HG03432 (cell line): ENCODE results near the gene SEMA5A.

Experiments
- ATAC-seq: cut with Tn5 transposase; IDR thresholded peaks from one replicate; pipeline ENCODE4 v1.9.1; 2021; ENCODE audit warnings: mild to moderate bottlenecking, moderate library complexity; ENCODE audit not compliant: unreplicated experiment

The SEMA5A gene

DNA sequence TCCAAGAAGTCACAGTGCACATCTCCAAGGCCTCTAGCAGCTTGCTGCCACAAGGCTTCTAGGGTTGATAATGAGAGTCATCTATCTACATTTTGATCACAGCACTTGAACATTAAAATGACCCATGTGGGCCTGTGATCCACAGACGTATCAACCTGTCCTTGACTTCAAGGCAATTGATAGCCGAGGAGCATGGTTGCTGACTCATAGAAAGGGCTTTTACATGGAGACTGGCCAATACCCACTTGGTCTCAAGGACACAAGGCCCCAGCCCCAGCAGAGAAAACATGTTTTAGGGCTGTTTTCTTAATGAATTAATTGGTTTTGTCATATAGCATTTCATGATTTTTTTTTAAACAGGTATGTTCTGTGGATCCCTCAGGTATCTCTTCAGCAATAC is 314.0 kb downstream of the SEMA5A start:
- ATAC-seq: no peak

DNA sequence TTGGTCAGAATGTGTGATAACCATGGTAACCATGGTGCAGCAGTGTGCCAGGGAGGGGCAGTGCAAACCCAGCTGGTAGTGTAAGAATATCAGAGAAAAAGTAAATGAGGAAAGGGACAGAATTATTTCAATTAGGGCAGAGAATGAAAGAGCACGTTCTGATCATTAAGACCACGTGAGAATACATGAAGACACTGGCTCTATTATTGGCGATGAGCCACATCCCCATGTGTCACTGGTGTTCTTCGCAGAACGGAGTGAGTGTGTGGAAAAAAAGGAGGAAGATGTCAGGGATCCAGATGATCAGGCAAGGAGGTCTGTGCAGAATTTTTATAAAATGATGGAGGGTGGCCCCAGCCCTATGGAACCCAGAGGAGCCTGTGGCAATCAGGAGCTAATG is 315.5 kb downstream of the SEMA5A start:
- ATAC-seq: no peak

DNA sequence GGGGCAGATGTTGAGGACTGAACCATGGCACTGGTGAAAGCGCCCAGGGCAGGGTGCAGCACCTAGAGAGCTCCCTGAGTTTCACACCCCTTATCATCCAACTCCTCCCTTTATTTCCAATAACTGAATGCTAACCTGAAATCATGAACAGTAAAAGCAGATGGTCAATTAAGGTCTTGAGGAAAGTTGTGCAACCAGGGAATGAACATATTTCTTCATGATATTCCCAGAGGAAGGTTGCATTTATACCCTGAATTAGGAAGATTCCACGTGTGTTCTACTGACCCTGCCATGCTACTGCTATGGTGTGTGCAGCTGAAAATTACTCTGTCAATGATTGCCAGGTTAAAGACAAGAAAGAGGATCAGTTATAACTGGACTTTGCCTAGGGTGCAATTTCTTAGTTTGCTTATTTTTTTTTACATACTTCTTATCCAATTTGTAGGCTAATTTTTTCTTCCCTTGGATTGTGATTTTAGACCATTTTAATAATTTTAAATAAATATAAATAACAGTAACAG is 319.8 kb downstream of the SEMA5A start:
- ATAC-seq: no peak

DNA sequence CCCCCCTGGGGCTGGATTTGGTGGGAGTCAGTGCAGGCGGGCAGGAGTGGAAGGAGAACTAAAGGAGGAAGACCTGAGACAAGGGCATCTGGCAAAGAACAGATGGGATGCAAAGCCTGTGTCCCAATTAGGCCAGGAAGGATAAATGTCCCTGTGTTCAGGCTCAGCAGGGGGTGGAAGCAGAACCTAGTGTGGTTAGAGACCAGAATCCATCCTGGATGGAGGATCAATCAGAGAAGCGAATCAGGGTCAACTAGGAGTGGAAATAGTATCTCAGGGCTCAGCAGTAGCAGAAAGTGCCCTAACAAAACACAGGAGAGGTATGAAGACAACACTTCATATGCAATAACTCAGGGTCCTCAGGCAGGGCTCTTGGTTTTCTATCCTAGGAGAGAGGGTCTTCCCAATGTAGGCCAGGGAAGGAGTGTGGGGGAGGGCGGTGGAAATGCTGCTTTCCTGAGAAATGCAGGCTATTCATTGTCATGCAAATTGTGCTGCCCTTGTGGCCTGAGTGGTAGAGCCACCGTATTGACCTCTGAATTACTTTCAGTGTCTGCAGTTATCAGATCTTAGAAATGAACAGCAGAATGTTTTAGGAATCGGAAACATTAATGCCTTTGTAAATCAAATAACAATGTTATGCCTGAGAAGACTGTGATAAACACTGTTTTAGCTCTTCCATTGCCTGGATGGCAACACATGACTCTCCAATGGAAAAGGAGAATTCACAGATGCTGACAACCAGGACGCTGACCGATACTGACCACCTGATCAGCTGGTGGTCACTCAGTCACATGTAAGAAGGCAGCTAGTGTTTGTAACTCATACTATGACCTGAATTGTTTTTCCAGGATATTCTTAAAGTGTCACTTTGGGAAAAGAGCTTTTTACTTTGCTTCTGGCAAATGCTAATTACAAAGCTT is 323.6 kb downstream of the SEMA5A start:
- ATAC-seq: no peak

DNA sequence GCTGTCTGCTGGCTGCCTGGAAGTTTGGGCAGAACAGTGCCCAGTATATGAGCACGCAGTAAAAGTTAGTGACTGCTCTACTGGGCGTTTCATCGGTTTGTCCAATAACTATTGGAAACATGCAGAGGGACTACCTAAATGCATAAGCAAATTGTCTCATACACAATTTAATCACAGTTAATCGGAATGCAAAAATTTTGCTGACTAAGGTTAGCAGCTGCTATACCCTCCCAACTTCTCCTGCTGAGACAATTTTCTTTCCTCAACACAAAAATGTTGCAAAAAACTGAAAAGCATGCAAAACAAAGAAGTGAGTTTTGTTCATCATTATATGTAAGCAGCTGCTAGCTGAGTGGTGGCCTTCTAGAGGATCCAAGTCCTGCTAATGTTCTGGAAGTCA is 327.5 kb downstream of the SEMA5A start:
- no peak for ATAC-seq

DNA sequence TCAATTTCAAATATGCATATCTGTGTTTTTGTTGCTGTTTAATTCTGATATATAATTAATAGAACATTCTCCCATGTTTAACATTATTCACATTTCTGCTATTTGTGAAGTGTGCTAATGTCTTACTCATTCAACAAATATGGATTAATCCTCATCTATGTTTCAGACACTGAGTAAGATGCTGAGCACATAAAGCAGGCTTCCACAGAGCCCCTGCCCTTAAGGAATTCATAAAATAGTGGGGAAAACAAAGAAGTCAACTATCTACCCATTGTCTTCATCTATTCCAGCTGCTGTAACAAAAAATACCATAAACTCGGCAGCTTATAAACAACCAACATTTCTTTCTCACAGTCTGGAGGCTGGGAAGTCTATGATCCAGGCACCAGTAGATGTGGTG is 333.3 kb downstream of the SEMA5A start:
- ATAC-seq: no peak

DNA sequence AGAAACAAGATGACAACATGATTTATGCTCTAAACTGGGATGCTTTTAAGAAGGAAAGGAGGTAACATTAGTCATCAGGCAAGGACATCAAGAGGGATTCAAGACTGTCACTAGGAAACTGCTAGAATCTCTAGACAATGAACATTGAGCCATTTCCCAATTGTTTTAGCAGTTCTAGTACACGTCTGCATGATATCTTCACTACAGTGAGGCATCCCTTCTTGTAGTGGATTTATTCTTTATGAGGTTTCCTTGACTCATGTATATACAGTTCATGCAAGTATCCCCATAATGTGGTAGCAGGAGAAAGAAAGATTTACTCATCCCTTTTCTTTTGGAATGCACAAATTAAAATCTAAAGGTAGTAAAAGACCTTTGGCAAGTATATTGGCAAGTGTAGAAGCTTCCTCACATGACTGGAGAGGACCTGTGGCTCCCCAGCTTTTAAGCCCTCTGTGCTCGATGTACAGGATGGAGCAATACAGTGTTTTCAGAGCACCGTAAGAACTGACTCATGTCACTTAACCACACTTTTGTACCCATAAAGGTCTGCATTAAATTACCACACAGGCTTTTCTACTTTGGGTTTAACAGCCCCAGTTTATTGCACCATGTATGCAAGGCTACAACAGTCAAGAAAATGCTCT is 335.9 kb downstream of the SEMA5A start:
- no peak for ATAC-seq

DNA sequence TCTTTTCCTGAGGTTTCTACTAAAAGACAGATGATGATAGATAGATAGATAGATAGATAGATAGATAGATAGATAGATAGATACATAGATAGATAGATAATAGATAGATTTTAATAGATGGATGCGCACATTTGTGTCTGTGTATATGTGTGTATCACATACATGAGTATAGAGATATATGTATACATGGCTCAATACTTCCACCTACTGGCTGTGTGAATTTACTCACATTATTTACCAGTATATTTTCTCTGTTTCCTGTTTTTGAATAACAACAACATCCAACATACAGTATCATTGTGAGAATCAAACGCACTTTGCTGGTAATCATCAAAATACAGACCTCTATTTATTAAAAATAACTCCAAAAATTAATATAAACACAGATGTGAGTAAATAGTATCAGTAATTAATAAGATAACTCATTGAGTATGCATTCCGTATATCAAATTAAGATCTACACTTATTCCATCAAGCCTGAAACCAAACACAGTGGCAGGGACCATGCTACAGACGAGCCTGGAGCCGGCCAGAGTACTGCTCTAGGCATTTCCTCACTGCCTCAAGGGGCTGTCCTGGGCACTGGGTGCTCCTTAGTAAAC is 338.0 kb downstream of the SEMA5A start:
- peak; percentile 83 for ATAC-seq

DNA sequence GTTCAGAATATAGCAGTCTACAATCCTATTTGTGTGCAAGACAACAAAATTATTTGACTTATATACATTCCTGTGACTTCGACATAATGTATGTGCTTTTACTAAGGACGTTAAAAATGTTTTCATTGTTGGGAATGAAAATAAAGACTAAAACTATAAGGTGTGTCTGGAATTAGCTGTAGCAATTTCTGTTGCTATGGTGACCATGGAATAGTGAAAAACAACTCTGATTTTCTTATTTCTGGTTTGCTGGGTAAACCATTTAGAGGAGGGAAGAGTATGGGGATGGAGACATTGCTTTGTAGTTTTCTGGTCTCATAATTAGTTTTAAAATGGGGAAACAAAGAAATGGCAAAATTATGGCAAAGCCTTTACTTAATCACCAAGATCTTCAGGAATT is 343.2 kb downstream of the SEMA5A start:
- ATAC-seq: no peak

DNA sequence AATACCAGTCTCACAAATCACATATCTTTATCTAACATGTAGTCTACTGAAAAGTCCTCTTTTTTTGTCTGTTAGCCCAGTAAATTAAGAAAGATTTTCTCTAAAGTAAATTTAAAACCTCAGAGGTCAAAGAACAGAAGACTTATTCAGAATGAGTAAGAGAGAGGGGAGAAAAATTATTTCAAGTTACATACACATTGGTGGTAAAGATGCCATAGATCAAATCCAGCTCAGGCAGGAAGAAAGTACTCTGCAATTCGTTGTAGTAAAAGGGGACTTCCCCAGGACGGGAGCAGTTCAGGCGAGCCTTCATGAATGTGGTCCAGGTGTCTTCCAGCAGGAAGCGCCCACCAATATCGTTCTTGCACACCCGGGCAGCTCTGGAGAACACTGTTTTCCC is 344.1 kb downstream of the SEMA5A start:
- ATAC-seq: no peak

DNA sequence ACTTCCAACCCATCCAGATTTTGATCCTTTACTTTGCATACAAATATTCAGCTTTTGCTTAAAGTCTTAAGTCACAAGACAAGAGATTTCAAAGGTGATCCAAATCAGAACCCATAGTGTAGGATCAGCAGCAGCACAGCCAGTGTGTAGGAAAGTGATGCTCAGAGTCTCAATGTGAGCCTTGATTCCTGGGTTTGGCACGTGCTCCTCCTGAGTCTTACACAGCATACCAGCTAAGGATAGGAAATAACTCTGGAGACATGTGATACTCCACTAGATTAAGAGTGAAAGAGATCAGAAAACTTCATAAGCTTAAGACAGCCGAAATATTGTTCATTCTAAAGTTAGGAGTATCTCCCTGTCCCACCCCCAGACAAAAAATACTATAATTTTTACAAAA is 344.9 kb downstream of the SEMA5A start:
- no peak for ATAC-seq

DNA sequence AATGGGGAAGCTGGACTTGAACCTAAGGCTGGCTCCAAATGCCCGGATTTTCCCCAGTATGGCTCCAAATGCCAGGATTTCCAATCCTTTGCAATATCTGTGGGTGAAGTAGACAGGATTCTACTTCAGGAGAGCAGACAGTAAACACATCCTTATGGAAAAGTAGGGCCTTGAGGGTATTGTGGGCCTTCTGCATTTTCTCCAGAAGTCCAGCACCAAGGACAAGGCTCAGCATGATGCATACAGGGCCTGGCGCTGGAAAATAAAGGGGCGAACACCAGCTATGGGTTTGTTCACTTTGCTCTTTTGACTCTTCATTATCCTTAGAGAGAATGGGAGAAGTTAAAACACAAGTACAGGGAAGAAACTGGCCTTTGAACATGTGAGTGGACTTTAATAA is 347.5 kb downstream of the SEMA5A start:
- no peak for ATAC-seq

DNA sequence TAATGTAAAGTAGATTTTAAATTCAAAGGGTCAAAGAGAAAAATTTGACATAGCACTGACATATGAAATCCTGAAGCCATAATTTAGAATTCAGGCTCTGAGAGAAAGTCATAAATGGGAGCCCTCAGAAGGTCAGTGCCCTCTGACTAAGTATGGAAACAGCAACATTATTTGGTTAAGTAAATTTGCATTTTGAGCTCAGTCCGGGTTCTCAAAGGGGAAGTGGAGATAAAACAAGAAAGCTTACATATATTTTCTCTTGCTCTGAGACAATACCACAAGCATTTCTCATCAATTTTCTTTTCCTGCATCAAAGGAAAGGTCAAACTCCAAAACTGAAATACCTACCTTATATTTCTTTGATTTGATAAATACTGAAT is 348.0 kb downstream of the SEMA5A start:
- peak; percentile 98 for ATAC-seq

DNA sequence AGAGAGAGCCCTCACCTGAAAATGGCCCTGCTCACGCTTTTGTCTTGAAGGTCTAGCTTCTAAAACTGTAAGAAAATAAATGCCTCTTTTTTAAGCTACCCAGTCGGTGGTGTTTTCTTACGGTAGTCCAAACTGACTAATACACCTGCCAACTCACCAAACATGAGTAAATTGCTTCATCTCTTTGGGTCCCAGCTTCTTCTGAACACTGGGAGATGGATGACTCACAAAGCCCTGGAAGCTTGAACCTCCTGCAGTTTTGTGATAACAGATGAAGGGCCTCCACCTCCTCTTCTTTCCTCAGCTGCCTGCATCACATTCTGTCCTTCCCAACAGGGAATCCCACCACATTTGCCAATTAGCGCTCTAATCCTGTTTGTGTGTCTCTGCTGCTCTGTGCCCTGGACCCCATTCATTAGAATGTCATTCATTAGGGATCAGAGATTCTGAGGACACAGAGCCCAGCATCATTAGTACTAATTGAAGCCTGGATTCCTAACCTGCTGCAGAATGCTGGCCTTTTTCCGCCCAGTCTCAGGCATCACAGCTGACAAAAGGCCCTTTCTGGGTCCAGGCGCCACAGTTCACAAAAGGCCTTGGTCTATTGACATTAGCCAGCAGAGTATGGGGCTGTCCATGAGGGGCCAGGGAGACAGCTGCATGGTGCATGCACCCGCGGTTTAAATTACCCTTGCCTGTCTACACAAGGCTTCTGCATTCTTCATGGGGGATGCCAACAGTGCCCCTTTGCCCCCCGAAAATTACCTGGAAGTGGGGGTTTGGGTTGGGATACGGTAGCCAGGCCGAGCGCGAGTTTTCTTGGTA is 349.3 kb downstream of the SEMA5A start:
- ATAC-seq: no peak

DNA sequence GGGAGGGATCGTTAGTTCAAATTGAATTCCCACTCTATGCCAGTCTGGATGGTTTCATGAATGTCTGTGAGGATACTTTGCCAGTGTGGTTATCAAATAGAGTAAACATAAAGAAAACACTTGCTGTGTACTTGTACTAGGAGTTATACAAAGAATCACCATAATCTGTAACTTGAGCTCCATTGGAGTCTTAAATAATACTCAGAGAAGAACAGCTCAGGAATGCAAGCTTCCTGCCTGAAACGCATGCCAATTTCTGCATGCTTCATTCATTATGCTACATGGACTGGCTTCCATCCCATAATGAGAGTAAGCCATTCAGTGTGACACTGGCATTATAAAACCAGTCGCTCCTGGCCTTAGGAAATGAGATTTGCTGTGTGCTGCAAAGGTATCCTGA is 351.4 kb downstream of the SEMA5A start:
- ATAC-seq: no peak

DNA sequence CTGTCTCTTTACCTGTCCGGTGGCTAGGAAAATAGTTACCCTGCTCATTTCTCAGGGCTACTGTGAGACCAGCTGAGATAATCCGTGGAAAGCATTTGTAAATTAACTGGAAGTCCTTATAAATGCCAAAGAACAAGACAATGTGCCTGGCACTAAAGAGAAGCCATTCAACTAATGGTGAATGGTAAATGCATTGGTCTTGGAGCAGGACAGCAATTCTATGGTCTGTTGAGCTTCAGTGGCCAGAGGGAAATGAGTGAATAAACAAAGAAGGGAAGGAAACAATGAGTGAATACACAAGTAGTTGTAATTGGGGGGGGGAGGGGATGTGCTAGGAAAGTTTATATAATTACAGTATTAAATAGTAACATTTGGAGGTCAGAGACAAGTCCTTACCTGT is 353.6 kb downstream of the SEMA5A start:
- no peak for ATAC-seq

DNA sequence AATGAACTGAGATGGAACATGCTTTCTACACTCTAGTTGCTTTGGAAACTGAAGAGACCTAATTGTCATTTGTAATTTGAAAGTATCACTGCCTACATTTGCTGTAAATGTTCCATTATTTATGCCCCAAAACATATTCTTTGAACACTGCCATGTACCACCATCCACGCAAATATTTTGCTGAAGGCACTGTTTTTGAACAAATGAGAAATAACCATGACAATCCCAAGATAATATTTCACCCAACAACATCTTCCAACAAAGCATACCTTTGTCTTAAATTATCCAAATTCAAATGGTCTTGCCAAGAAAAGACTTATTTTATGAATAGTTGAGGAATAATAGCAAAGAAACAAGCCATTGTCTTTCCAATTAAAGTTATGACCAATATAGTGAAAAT is 356.2 kb downstream of the SEMA5A start:
- no peak for ATAC-seq

DNA sequence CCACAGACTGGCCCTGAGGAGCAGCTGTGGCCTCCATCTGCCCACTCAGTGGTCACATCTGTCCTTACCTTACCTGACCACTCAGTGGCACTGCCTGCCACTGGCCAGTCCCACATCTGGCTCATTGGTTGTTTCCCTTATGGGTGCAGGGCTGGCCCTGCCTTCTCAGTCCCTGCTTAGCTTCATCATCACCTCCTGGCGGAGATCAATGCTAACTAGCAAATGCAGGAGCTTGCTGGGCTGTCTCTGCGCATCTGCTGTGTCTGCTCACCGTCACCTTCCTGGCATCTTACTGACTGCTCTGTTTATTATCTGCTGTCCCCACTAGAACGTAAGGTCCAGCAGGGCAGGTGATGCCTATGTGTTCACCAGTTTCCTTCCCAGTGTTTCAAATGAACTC is 356.9 kb downstream of the SEMA5A start:
- no peak for ATAC-seq

DNA sequence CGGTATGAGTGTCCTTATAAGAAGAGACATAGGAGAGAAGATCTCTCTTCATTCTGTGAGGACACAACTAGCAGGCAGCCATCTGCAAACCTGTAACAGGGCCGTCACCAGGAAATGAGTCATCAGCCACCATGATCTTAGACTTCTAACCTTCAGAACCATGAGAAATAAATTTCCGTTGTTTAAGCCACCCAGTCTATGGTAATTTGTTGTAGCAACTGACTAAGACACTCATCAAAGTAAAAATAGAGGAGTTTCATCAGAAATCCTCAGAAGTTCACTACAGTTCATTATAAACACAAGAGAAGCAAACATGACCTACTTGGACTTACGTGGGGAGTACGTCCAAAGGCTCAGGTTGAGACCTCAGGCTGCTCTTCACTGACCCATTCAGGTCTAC is 357.7 kb downstream of the SEMA5A start:
- ATAC-seq: peak; percentile 71

DNA sequence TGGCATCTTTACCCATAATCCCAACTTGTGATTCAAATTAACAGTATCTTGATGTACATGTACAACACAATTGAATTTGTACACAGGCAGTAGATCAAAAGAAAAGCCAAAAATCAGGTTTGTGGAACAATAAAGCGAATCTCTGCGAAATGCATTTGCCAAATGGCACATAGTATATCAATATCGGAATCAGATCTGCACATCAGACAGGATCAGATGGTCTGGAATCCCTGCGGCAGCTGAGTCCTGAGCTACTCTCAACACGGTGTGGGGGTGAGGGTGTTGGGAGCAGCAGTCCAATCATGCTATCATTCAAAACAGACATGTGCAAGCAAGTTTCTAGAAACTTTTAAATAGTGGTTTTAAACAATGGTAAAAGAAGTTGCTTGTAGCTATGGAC is 358.3 kb downstream of the SEMA5A start:
- peak; percentile 13 for ATAC-seq

DNA sequence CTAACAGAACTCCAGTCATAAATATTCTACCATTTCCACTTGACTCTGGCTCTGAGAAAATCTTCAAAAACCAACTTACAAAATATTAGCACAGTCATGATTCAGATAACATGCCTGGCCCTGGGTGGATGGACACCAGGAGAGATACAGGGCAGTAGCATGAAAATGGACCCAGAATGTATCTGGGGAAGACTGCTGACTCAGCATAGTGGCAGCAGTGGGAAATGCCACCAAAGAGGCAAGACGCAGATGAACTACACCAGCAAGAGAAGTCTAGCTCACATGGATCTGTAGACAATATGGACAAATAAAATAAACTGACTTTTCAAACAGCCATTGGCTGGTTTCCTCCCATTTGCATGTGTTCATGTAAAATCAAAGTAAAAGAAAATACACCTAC is 359.8 kb downstream of the SEMA5A start:
- no peak for ATAC-seq
